Stimulated activated naive CD4-positive, alpha-beta T cell (primary cell): ENCODE results near the gene PIAS4.
A peak's percentile ranks its signal among the peaks of the same experiment; 100 is the strongest.

Source experiments
- DNase-seq, 6 experiments: peaks; one replicate each; lab custom pipeline; 2025; lab: John Stamatoyannopoulos, UW

PIAS4 gene

GRCh38 chr19:4059891-4060620 is 52.5 kb downstream of the PIAS4 start:
- no peak for DNase-seq

DNA sequence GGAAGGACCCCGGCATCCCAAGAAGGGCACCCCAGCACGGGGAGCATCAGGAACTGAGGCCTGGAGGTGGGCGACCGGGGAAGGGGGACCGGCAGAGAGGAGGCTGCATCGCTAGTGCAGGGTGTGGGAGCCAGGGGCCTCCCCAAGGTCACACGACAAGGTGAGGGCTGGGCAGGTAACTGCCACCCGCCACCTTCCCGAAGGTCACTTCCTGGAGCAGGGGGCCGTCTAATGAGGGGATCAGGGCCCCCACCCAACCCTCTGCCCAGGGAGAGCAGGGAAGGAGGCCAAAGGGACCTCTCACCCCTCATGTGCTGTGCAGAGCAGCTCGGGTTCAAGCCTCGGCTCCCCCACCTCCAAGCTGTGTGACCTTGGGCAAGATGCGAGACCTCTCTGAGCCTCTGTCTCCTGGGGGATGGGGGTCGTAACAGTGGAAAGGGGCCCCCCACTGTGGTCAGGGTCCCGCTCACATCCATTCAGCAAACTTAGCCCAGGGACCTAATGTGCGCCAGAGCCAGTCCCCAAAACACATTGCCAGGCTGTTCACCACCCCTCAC is 53.2 kb downstream of the PIAS4 start:
- no peak for DNase-seq

DNA sequence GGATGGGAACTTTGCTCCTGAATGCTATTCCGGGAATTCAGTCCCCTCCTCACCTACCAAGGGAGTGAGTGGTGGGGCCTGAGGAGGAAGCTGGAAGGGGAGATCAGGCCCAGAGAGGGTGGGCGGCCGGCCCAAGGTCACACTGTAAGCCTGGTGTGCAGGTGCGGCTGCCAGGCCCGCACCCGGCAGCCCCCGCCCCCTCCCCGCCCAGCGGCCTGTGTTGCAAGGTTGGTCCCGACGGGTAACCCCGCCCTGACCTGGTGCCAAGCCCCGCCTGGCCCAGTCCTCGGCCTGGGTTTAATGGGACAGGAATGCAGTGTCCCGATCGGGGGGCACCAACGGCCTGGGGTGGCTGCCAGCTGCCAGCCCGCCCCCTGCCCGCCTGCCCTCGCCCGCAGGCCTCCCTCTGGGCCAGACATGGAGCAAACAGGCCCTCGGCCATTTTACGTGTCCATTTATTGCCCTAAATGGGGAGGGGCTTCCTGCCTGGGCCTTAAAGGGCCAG is 53.7 kb downstream of the PIAS4 start:
- DNase-seq, result no peak

DNA sequence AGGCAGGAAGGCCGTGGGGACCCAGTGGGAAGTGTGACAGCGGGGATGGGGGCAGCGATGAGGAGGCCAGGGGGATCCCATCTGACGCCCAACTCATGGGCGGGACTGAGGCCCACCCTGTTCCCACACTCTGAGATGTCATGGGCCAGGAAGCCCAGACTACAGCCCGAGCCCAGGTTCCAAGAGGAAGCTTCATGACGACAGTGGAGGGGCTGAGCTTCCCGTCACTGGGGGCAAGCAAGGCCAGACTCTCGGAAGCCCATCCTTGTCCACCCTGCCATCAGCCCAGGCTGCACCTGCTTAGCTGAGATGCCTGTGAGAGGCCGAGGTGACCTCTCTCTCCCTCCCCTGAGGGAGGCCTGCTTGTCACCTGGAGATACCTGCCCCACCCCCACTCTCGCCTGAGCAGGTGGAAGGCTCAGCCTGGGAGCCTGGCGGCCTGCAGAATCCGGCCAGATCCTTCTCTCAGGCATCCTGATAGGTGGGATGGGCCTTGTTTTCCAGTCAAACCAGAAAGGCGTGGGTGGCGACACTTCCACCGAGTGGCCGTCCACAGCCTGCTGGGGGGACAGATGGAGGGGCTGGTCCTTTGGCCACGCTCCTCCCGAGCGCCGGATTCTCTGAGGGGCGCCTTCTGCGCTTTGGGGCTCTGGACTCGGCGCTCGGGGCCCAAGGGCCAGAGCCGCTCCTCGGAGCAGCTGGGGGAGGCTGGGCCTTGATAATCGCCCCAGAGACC is 54.3 kb downstream of the PIAS4 start:
- DNase-seq, result no peak

GRCh38 chr19:4062419-4063368 is 55.2 kb downstream of the PIAS4 start:
- DNase-seq, result no peak

- no peak for DNase-seq
Measured at GRCh38 chr19:4063369-4064148, 56.0 kb downstream of the PIAS4 start.

DNA sequence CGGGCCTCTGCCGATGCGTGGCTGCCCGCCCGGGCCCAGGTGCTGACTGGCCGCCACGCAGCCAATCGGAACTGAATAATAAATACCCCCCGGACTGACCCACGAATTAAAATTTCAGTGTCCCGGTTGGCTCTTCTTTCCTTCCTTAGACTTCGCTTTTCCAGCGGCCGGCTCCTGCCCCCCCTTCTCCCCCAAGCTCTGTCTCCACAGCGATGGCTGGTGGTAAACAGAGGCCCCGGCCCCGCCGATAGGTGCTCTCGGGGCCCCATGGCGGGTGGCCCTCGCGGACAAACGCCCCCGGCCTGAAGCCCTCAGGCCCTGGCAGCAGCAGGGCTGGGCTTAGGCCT is 56.6 kb downstream of the PIAS4 start:
- no peak for DNase-seq

DNA sequence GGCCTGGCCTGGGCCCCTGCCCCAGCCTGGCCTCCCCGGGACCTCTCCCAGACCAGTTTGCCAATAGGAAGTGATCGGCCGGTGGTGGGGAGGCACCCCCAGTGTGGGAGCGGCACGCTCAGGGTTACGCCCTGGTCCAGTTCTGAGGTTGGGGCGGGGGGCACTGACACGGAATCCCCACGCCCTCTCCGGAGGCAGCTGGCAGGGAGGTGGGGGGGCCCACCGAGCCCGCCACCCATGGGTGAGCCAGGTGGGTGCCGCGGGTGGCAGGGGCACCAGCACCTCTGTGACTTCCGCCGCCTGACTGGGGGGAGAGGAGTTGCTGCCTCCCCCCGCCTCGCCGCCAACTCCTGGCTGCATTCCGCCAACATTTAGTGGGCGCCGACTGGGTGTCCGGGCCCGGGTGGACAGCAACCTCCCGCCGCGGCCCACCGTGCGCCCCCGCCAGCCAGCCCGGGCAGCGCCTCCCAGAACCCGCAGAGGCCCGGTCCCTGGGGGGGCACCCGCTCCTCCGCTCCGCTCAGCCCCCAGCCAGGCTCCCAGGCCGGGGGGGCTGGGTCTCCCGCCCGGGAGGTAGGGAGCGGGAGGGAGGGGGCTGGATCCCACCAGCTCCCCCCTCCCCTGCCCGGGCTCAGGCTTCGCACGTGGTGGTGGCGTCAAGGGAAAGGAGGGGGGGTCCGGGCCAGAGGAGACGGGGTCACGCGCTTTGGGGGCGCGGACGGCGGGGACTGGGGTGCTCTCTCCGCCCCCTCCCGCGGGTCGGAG is 57.1 kb downstream of the PIAS4 start:
- DNase-seq, result peak in 5 of 6 experiments; percentile 9 to 45 (median 40)

DNA sequence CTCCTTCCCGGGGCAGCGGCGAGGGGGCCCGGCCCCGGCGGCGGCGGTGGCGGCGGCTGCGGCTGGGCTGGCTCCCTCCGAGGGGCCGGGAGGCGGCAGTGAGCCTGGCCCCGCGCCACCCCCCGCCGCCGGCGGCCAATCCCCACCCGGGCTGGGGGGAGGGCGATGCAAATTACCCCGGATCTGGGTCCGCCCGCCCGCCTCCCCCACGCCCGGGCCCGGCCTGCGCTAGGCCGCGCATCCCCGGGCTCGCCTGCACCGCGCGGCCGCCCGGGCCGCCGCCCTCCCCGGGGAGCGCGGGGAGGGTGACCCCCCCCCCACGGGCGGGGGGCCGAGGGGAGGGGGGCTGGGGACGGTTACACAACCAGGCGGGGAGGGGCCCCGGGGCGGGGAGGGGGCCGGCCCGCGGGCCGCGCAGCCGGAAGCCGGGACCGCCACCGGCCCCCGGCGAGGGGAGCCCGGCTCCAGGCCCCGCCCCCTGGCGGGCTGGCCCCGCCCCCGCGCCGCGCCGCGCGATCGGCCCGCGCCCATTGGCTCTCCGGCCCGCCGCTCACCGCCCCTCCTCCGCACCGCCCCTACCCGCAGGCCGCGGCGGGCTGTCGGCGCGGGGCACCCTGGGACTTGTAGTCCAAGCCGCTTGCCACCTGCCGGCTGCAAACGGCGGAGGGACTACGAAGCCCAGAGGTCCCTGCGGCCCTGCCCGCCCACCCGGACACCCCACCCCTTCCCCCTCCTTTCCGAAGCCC is 58.1 kb downstream of the PIAS4 start:
- peak; percentile 92 to 97 (median 96) for DNase-seq

GRCh38 chr19:4066176-4066606 is 58.7 kb downstream of the PIAS4 start:
- peak in 2 of 6 experiments; percentile 83 to 85 for DNase-seq

DNA sequence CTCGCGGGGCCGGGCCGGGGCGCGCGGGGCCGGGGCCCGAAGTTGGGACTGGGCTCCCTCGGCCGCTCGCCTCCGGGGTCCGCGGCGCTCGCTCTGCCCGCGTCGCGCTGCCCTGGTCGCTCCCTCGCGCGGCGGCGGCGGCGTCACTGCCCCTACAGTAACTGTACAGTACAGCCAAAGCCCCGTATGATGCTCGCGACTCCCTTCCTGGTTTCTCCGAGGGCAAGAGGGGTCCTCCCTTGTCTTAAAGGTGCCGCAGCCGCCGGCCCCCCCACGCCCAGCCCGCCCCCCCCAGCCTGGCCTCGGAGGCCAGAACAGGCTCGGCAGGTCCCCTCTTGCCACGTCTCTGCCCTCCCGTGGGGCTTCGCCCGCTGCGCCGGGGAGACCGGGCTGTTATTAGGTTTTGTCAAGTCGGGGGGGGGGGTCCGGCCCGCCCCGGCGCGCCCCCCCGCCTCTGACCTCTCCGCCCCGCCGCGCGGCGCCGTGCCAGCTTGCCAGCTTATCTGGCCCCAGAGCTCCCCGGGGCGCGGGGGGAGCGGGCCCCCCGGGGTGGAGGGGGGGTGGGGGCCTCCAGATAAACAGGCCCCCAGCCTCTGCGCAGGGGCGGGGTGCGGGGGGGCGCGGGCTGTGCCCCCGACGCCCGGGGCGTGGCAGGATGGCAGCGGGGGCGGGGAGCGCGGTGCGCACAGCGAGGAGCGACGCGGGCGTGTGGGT is 59.3 kb downstream of the PIAS4 start, which contains the start of gene ZBTB7A:
Gene ZBTB7A, minus strand, starts transcription at position 218 of the 714 bp plus-strand sequence. CDS start 11,667 bp downstream, outside the sequence.
- peak; percentile 66 to 88 (median 77) for DNase-seq

DNA sequence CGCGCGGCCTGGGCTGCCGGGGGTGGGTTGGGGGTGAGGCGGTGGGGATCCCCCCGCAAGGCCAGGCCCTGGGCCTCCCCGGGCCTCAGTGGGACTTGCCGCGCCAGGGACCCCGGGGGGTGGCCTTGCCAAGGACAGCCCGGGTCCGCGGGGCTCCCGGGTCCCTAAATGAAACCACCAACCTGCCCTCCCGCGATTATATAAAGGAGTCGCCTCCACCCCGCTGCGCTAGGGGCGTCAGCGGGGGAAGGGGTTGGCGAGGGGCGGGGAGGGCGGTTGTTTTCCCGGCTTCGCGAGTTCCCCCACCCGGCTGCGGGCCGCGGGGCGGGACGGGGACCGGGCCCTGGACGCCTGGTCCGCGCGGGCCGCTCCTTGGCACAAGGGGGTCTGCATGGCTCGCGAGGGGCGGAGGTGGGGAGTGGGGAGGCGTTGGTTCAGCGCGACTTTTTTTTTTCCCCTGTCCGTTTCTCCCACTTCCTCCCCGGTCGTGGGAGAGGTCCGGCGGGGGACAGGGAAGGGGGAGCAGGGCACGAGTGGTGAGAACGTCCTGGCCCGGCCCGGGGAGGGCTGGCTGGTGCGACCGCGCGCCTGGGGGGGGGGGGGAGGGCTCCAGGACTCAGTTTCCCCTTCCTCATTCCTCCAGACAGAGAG is 60.0 kb downstream of the PIAS4 start:
- peak; percentile 60 to 88 (median 76) for DNase-seq

DNA sequence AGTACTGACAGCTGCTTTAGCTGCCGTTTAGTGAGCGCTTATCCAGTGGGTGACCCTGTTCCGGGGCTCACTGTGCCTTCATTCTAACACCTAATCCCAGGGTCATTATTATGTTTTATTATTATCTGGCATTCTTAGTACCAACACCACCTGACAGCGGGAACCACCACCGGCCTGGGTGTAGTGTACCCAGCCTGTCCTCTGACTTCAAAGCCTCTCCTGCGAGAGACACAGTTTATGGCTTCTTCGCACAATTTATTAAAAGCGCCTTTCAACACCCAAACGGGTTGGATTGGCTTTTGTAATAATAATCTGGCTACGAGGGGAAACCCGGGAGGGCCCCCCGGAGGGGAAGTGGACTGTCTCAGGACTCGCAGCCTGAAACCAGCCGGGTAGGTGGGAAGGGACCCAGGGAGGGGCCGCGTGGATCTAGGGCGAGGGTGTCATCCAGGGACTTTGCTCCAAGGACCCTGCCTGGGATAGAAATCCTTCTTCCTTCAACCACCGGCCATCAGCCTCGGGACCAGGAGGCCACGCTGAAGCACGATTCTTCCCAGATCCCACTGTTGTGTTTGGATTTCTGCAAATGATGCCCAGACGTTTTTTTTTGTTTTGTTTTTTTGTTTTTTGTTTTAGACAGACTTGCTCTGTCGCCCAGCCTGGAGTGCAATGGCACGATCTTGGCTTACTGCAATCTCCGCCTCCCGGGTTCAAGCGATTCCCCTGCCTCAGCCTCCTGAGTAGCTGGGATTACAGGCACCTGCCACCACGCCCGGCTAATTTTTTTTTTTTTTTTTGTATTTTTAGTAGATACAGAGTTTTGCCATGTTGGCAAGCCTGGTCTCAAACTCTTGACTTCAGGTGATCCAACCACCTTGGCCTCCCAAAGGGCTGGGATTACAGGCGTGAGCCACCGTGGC is 60.8 kb downstream of the PIAS4 start:
- peak in 2 of 6 experiments; percentile 17 to 29 for DNase-seq

DNA sequence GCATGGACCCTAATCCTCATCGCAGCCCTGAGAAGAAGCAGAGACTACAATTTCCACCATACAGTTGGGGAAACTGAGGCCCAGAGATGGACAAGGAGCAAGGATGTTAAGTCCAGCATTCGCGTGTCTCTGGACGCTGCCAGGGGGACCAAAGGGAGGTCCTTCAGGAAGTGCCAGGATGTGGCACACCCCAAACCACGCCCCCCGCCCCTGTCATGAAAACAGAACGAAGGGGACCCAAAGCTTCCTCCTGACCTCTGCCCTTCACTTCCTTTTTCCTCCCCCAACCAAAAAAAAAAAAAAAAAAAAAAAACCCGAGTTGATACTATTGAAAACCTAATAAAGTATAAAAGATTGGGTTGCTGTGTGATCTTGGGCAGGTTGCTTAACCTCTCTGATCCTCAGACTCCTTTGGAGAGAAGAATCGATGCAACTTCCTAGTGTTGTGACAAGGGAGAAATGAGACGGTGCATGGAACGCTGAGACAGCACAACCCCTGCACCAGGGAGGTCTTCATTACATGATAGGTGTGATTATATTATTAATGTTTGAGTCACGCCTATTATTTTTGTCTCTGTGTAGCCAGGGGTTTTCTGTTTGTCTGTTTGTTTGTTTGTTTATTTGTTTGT is 61.9 kb downstream of the PIAS4 start:
- DNase-seq, result peak in 4 of 6 experiments; percentile 14 to 53 (median 28)

DNA sequence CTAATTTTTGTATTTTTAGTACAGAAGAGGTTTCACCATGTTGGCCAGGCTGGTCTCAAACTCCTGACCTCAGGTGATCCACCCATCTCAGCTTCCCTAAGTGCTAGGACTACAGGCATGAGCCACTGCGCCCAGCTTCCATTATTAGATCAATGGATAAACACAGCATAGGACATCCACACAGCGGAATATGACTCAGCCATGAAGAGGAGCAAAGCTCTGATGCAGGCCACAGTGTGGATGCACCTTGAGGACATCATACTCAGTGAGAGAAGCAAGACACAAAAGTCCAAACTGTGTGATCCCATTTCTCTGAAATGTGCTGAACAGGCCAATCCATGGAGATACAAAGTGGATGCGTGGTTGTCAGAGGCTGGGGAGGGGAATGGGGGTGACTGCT is 64.1 kb downstream of the PIAS4 start:
- no peak for DNase-seq

DNA sequence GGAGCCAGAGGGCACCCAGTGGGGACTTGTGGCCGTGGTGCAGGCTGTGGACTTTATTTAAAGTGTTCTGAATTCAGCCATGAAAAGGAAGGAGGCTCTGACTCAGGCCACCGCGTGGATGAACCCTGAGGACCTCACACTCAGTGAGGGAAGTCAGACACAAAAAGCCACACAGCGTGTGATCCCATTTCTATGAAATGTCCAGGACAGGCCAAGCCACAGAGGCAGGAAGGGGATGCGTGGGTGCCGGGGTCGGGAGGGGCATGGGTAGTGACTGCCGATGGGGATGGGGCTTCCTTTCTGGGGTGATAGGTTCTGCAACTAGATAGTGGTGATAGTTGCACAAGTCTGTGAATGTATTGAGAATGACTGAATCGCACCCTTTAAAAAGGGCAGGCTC is 67.8 kb downstream of the PIAS4 start:
- DNase-seq, result no peak

GRCh38 chr19:4077007-4077374 is 69.5 kb downstream of the PIAS4 start:
- DNase-seq, result no peak
